Nucleus accumbens (tissue), 56 donors: Measurements from ENCODE around the gene TREM1.
"Not testable (repeated sequence)": the region's sequence is repeated elsewhere in the genome, so short reads cannot be mapped to it uniquely, and the experiment has no call there.

Experiments used
- DNase-seq, 56 donors: peaks; one replicate each; lab custom pipeline; 2025; lab: John Stamatoyannopoulos, UW

The TREM1 gene

GRCh38 chr6:41266541-41266940 lies 19.9 kb downstream of the TREM1 start:
- no peak for DNase-seq

- no peak for DNase-seq
Measured at GRCh38 chr6:41263267-41263666, 23.2 kb downstream of the TREM1 start.

- no peak for DNase-seq
Measured at GRCh38 chr6:41262401-41262800, 24.1 kb downstream of the TREM1 start.

GRCh38 chr6:41258196-41258493 lies 28.3 kb downstream of the TREM1 start:
- no peak for DNase-seq

GRCh38 chr6:41257369-41258195 lies 28.9 kb downstream of the TREM1 start:
- no peak for DNase-seq

- no peak for DNase-seq
Measured at GRCh38 chr6:41256383-41256782, 30.1 kb downstream of the TREM1 start.

- DNase-seq = no peak
Measured at GRCh38 chr6:41255638-41256246, 30.7 kb downstream of the TREM1 start.

GRCh38 chr6:41255110-41255509 lies 31.4 kb downstream of the TREM1 start:
- no peak for DNase-seq

GRCh38 chr6:41252401-41253169 lies 33.9 kb downstream of the TREM1 start:
- DNase-seq = no peak

- no peak for DNase-seq
Measured at GRCh38 chr6:41247882-41248705, 38.4 kb downstream of the TREM1 start.

- DNase-seq = no peak
Measured at GRCh38 chr6:41247288-41247865, 39.1 kb downstream of the TREM1 start.

GRCh38 chr6:41246529-41246928 lies 40.0 kb downstream of the TREM1 start:
- not testable (repeated sequence) for DNase-seq

GRCh38 chr6:41239467-41240159 lies 46.9 kb downstream of the TREM1 start:
- no peak for DNase-seq

- no peak for DNase-seq
Measured at GRCh38 chr6:41237128-41237527, 49.4 kb downstream of the TREM1 start.

- no peak for DNase-seq
Measured at GRCh38 chr6:41236276-41236675, 50.2 kb downstream of the TREM1 start.

- DNase-seq = no peak
Measured at GRCh38 chr6:41232667-41233066, 53.8 kb downstream of the TREM1 start.

GRCh38 chr6:41231246-41231645 lies 55.2 kb downstream of the TREM1 start:
- no peak for DNase-seq

- no peak for DNase-seq
Measured at GRCh38 chr6:41229721-41230120, 56.8 kb downstream of the TREM1 start.

- DNase-seq = no peak
Measured at GRCh38 chr6:41228616-41229015, 57.9 kb downstream of the TREM1 start.

- DNase-seq = no peak
Measured at GRCh38 chr6:41228096-41228495, 58.4 kb downstream of the TREM1 start, which contains the start of gene TREML4. Gene TREML4 (plus strand): TSS chr6:41228349. CDS start chr6:41228428, 79 bp downstream.
